Colonic mucosa (tissue), 4 donors: Measurements from ENCODE around the gene EYA2. TPM values are rescaled to one million over a fixed set of nuclear protein-coding genes. Genes with fewer than 3 reads are reported as not detected.

Source experiments
- DNase-seq: peaks from one replicate; pipeline ENCODE4 v3.0.0-alpha.2; 2020
- H3K27ac ChIP-seq: fragments of 200-600 bp; one replicate; pipeline ENCODE4 v1.8.0; 2021
- H3K27me3 ChIP-seq: fragments of 200-600 bp; one replicate; pipeline ENCODE4 v1.8.0; 2021
- H3K36me3 ChIP-seq: fragments of 200-600 bp; one replicate; pipeline ENCODE4 v1.8.0; 2021
- H3K4me1 ChIP-seq: fragments of 200-600 bp; one replicate; pipeline ENCODE4 v1.8.0; 2021; ENCODE audit warnings: mild to moderate bottlenecking
- H3K4me3 ChIP-seq: fragments of 200-600 bp; one replicate; pipeline ENCODE4 v1.8.0; 2021
- H3K9ac ChIP-seq, 2 donors: one replicate each; pipeline ENCODE4 v1.7.0; 2013; ENCODE audit warnings: control low read depth in 2 of 2, low read depth in 2 of 2, low read length in 2 of 2
- H3K9me3 ChIP-seq: fragments of 200-600 bp; one replicate; pipeline ENCODE4 v1.8.0; 2021
- CTCF ChIP-seq: fragments of 200-600 bp; IDR thresholded peaks from one replicate; pipeline ENCODE4 v1.8.0; 2022; ENCODE audit warnings: antibody characterized with exemption, mild to moderate bottlenecking
- intact Hi-C: fragments of 100-400 bp; cut with DNase I; formaldehyde crosslinking; loops from one replicate; pipeline ENCODE4 v1.14.1; 2022
- total RNA-seq, 2 donors: library from RNA; stranded (reverse); fragmentation: NEBNext Ultra II Directional in 1 of 2; extraction: Animal tissue kit (Norgen Biotek cat#: 25700) in 1 of 2; gene quantifications; one replicate each; pipeline ENCODE4 v1.2.1, GENCODE V29; 2021
- donor health status: healthy.
- donor health status: DM: no; HTN: no; CAD: no.
- donor health status: DM: no; HTN: no; CAD: no.

Gene EYA2
- total RNA-seq, 2 donors from 2014 or later, result 8.9 to 16.8 TPM

GRCh38 chr20:46937157-46937523 is 42.5 kb downstream of the EYA2 start:
- intact Hi-C loops, result no loop called here
- Histone ChIP-seq H3K9ac (no peak overlapping the region), H3K4me3 (no peak overlapping the region), H3K36me3 (no peaks in the 10 kb centered on the region), H3K27me3 (no peaks in the 10 kb centered on the region), H3K4me1 (no peaks in the 10 kb centered on the region), H3K9me3 (no peaks in the 10 kb centered on the region), H3K27ac (no peak overlapping the region)
- TF ChIP-seq CTCF, result no peak
- DNase-seq, result no peak

DNA sequence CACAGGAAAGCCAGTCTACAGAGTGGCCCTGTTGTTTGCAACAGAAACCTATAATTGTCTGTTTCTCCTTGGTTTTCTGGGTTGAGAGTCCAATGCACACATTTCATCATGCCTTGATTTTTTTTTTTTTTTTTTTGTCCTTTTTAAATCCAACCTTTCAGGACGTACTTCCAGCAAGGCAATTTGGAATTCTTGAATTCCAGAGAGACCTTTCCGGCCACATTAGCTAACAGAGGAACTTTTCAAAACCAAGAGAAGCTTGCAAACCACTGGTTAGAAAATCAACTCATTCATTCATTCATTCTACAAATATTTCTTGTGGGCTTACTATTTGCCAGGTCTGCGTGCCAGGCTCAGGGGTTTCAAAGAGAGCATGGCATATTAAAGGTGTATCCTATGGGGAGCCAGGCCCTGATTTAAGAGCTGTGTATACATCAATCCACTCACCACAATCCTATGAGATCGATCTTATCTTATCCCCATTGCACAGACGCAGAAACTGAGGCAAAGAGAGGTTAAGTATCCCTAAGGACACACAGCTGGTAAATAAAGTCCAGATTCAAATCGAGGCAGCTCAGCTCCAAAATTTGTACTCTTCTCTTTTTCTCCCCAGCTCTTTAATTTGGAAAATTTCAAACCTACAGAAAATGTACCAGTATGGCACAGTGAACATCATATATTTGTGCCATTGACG is 43.0 kb downstream of the EYA2 start:
- TF ChIP-seq CTCF, result no peak
- no peaks in the 10 kb centered on the region for H3K9me3 ChIP-seq
- no peak overlapping the region for H3K9ac ChIP-seq
- H3K4me3 ChIP-seq, result no peak overlapping the region
- no peaks in the 10 kb centered on the region for H3K4me1 ChIP-seq
- no peaks in the 10 kb centered on the region for H3K27me3 ChIP-seq
- H3K27ac ChIP-seq, result no peak overlapping the region
- intact Hi-C loops, result no loop called here
- no peak for DNase-seq
- H3K36me3 ChIP-seq, result no peaks in the 10 kb centered on the region

DNA sequence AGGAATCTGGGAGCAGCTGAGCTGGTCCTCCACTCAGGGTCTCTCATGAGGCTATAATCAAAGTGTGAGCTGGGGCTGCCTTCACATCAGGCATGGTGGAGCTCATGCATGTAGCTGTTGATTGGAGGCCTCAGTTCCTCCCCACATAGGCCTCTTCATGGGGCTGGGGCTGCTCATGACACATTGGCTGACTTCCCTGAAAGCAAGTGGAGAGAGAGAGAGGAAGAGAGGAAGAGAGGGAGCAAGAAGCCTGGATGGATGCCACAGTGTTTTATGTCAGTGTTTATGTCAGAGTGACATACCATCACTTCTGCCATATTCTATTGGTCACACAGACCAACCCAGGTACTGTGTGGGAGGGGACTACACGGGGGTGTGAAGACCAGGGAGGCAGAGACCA is 43.8 kb downstream of the EYA2 start:
- TF ChIP-seq CTCF, result no peak
- Histone ChIP-seq H3K9ac (no peak overlapping the region), H3K4me3 (no peak overlapping the region), H3K27ac (no peak overlapping the region), H3K36me3 (no peaks in the 10 kb centered on the region), H3K9me3 (no peaks in the 10 kb centered on the region), H3K4me1 (no peaks in the 10 kb centered on the region), H3K27me3 (no peaks in the 10 kb centered on the region)
- intact Hi-C loops, result no loop called here
- no peak for DNase-seq

GRCh38 chr20:46939031-46939965 is 44.7 kb downstream of the EYA2 start:
- no peak overlapping the region for H3K9ac ChIP-seq
- no peaks in the 10 kb centered on the region for H3K27me3 ChIP-seq
- intact Hi-C loops, result no loop called here
- no peaks in the 10 kb centered on the region for H3K36me3 ChIP-seq
- no peak for TF ChIP-seq CTCF
- H3K4me1 ChIP-seq, result no peaks in the 10 kb centered on the region
- H3K27ac ChIP-seq, result no peak overlapping the region
- DNase-seq, result no peak
- H3K9me3 ChIP-seq, result no peaks in the 10 kb centered on the region
- no peak overlapping the region for H3K4me3 ChIP-seq

- H3K27me3 ChIP-seq, result no peaks in the 10 kb centered on the region
- no peak overlapping the region for H3K4me3 ChIP-seq
- no peaks in the 10 kb centered on the region for H3K36me3 ChIP-seq
- no peak overlapping the region for H3K9ac ChIP-seq
- no peak for TF ChIP-seq CTCF
- intact Hi-C loops, result no loop called here
- no peak overlapping the region for H3K27ac ChIP-seq
- H3K4me1 ChIP-seq, result no peaks in the 10 kb centered on the region
- no peaks in the 10 kb centered on the region for H3K9me3 ChIP-seq
- DNase-seq, result no peak
These were observed 46.0 kb downstream of the EYA2 start for GRCh38 chr20:46940616-46941015.
